MM.1S (cell line): ENCODE measurements around the gene DLGAP1.

Source experiments
- CTCF ChIP-seq: fragments of 300-600 bp; sonication (generic); IDR thresholded peaks from 2 replicates; pipeline ENCODE4 v1.5.1; 2016; ENCODE audit warnings: antibody characterized with exemption, low read length, mixed read lengths
- EZH2 ChIP-seq: fragments of 300-600 bp; sonication (generic); optimal IDR thresholded peaks from 2 replicates; pipeline ENCODE3; 2017; ENCODE audit warnings: low read depth, mild to moderate bottlenecking, antibody characterized with exemption, low read length, mixed read lengths
- EZH2phosphoT487 ChIP-seq: fragments of 300-600 bp; sonication (generic); IDR thresholded peaks from 2 replicates; pipeline ENCODE4 v1.6.1; 2018; ENCODE audit warnings: antibody characterized with exemption, low read length

- TF ChIP-seq EZH2phosphoT487 (no peak), CTCF (no peak), EZH2 (no peak)
These were observed 203.2 kb downstream of the DLGAP1 start for GRCh38 chr18:4251873-4252272.
